SJSA1 (cell line): ENCODE measurements around the gene GSTM5. TPM values are rescaled to one million over a fixed set of nuclear protein-coding genes. Genes with fewer than 3 reads are reported as not detected.
"Not testable (repeated sequence)": the region's sequence is repeated elsewhere in the genome, so short reads cannot be mapped to it uniquely, and the experiment has no call there.

Experiments
- DNase-seq, 2 experiments: peaks; one replicate each; pipeline ENCODE4 v3.0.0-alpha.2; 2015 to 2020; ENCODE audit warnings: low spot score in 2 of 2, low read depth in 1 of 2
- H3K27ac ChIP-seq: fragments of 250-450 bp; sonication (Bioruptor Pico); 2 replicates; pipeline ENCODE4 v1.5.1; 2020; ENCODE audit warnings: mild to moderate bottlenecking, moderate library complexity
- H3K27me3 ChIP-seq: fragments of 250-450 bp; sonication (Bioruptor Pico); replicated peaks from 2 replicates; pipeline ENCODE4 v1.5.1; 2020; ENCODE audit warnings: mild to moderate bottlenecking, moderate library complexity
- H3K36me3 ChIP-seq: fragments of 250-450 bp; sonication (Bioruptor Pico); 2 replicates; pipeline ENCODE4 v1.5.1; 2020; ENCODE audit warnings: mild to moderate bottlenecking
- H3K4me1 ChIP-seq: fragments of 250-450 bp; sonication (Bioruptor Pico); replicated peaks from 2 replicates; pipeline ENCODE4 v1.6.1; 2021; ENCODE audit warnings: mild to moderate bottlenecking
- H3K4me3 ChIP-seq: fragments of 250-450 bp; sonication (Bioruptor Pico); 2 replicates; pipeline ENCODE4 v1.5.1; 2020; ENCODE audit warnings: mild to moderate bottlenecking
- H3K9me3 ChIP-seq: fragments of 250-450 bp; sonication (Bioruptor Pico); replicated peaks from 2 replicates; pipeline ENCODE4 v1.5.1; 2020; ENCODE audit warnings: mild to moderate bottlenecking
- total RNA-seq: library from RNA; depleted of rRNA; stranded (reverse); fragments of >200 nt; shearing (Covaris generic); gene quantifications from 2 replicates; pipeline ENCODE4 v1.2.3, GENCODE V29; 2014; rRNA removed

Gene GSTM5
- total RNA-seq, 1 experiment from 2014 or later, result not detected

- Histone ChIP-seq H3K27ac (no peak overlapping the region), H3K27me3 (no peaks in the 10 kb centered on the region), H3K4me1 (peaks cover 14% of the 10 kb centered on the region), H3K9me3 (no peaks in the 10 kb centered on the region), H3K36me3 (no peaks in the 10 kb centered on the region), H3K4me3 (no peak overlapping the region)
- peak in 1 of 2 experiments; percentile 41 for DNase-seq
Observed at GRCh38 chr1:109764561-109765482, 52.8 kb downstream of the GSTM5 start.

- peaks cover 14% of the 10 kb centered on the region for H3K4me1 ChIP-seq
- H3K4me3 ChIP-seq, result no peak overlapping the region
- no peaks in the 10 kb centered on the region for H3K9me3 ChIP-seq
- no peaks in the 10 kb centered on the region for H3K27me3 ChIP-seq
- no peak for DNase-seq
- no peak overlapping the region for H3K27ac ChIP-seq
- H3K36me3 ChIP-seq, result no peaks in the 10 kb centered on the region
Observed at GRCh38 chr1:109765483-109765815, 53.4 kb downstream of the GSTM5 start.

DNA sequence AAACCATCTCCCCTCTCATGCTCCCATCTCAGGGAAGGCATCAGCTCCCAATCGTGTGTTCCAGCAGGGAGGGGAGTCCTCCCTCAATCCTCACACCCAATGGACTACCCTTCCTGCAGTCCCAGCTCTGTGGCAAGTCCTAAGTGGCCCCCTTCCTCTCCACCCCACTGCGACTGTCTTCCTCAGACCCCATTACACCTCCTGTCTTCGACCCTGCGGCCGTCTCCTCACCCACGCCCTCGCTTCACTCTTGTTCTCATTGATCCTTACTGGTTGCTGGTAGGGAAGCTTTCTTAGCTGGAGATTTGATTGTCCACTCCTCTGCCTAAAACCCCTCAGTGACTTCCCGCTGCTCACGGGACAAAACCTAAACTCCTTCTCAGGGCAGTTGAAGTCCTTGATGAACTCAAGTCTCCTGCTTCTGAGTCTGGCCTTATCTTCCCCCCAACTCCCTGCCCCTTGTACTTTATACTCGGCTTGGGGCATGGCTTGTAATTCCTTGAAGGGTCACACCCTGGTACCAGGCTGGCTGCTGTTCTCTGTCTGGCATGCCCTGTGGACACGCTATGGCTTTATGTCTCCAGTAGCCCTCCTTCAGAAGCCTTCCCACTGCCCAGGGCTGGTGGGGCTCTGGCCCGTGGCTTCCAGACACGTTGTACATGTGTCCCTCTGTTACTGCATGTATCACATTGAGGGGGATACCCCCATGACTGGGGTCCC is 54.0 kb downstream of the GSTM5 start:
- no peak overlapping the region for H3K27ac ChIP-seq
- no peaks in the 10 kb centered on the region for H3K27me3 ChIP-seq
- no peaks in the 10 kb centered on the region for H3K9me3 ChIP-seq
- no peak overlapping the region for H3K4me3 ChIP-seq
- peaks cover 14% of the 10 kb centered on the region for H3K4me1 ChIP-seq
- peak in 1 of 2 experiments; percentile 38 for DNase-seq
- no peaks in the 10 kb centered on the region for H3K36me3 ChIP-seq

- not testable (repeated sequence) for H3K27me3 ChIP-seq, DNase-seq, H3K27ac ChIP-seq, H3K9me3 ChIP-seq, H3K36me3 ChIP-seq, H3K4me3 ChIP-seq
- peaks cover 20% of the 10 kb centered on the region for H3K4me1 ChIP-seq
Observed at GRCh38 chr1:109766991-109767636, 55.1 kb downstream of the GSTM5 start.

Other genes starting within 250 kb of the GSTM5 start
- 0.11 TPM in 1 of 2 replicates, not detected in the other for gene SYPL2, start 245.7 kb upstream of the GSTM5 start, total RNA-seq
- 4.1 and 5.7 TPM in 2 replicates for gene ATXN7L2, start 228.3 kb upstream of the GSTM5 start, total RNA-seq
- 3.5 and 5.5 TPM in 2 replicates for gene CYB561D1, start 218.2 kb upstream of the GSTM5 start, total RNA-seq
- gene AMIGO1, start 202.5 kb upstream of the GSTM5 start, total RNA-seq, result 0.41 and 0.55 TPM in 2 replicates
- 0.34 TPM in 1 of 2 replicates, not detected in the other for gene GPR61, start 172.4 kb upstream of the GSTM5 start, total RNA-seq
- gene GNAI3, start 163.6 kb upstream of the GSTM5 start, total RNA-seq, result 13.1 and 17.9 TPM in 2 replicates
- gene GNAT2, start 92.6 kb upstream of the GSTM5 start, total RNA-seq, result 0.16 TPM in 1 of 2 replicates, not detected in the other
- 47.6 and 49.2 TPM in 2 replicates for gene AMPD2, start 92.4 kb upstream of the GSTM5 start, total RNA-seq
- 18.8 and 26.7 TPM in 2 replicates for gene GSTM4, start 56.2 kb upstream of the GSTM5 start, total RNA-seq
- 4.1 and 19.3 TPM in 2 replicates for gene GSTM2, start 44.2 kb upstream of the GSTM5 start, total RNA-seq
- 19.0 and 26.8 TPM in 2 replicates for gene GSTM1, start 24.4 kb upstream of the GSTM5 start, total RNA-seq
- gene GSTM3, start 28.8 kb downstream of the GSTM5 start, total RNA-seq, result 223 and 305 TPM in 2 replicates
- not detected in 2 replicates for gene EPS8L3, start 51.7 kb downstream of the GSTM5 start, total RNA-seq
- gene CSF1, start 198.6 kb downstream of the GSTM5 start, total RNA-seq, result 43.8 and 68.9 TPM in 2 replicates